ENCODE results near the gene SDK1. TPM values are rescaled to one million over a fixed set of nuclear protein-coding genes. Genes with fewer than 3 reads are reported as not detected.
A peak's percentile ranks its signal among the peaks of the same experiment; 100 is the strongest.
"Not testable (repeated sequence)": the region's sequence is repeated elsewhere in the genome, so short reads cannot be mapped to it uniquely, and the experiment has no call there.

The SDK1 gene
- polyA plus RNA-seq, 1 donor: 3.6 TPM

DNA sequence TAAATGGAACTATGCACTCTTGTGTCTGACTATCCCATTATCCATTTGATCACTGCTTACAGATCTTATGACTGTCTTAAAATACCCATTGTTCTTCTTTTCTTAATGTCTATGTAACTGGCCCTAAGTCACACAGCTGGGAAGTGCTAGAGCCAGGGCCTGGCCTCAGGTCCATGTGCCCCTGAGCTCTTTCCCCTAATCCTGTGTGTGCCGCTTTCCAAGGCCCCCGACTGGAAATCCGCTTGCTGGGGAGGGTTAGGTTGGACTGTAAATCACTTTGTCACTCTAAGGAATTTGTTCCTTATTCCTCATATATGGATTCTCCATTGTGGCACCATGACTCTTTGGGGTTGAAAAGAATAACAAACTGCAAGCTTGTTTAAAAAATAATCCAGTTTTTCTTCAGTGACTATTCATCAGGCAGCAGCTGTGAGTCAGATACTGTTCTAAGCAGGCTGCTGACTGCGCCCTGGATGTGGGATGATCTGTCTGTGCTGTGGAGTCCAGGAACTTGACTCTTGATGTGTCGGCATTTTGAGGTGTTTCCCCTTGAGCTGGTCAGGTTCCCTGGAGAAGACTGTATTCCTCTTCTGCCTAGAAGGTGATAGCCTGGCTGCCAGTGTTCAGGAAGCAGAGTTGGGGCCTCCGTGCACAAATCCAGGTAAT is 236.3 kb downstream of the SDK1 start:
- no peak for DNase-seq

- DNase-seq: no peak
Observed at GRCh38 chr7:3538041-3538440, 237.0 kb downstream of the SDK1 start.

DNA sequence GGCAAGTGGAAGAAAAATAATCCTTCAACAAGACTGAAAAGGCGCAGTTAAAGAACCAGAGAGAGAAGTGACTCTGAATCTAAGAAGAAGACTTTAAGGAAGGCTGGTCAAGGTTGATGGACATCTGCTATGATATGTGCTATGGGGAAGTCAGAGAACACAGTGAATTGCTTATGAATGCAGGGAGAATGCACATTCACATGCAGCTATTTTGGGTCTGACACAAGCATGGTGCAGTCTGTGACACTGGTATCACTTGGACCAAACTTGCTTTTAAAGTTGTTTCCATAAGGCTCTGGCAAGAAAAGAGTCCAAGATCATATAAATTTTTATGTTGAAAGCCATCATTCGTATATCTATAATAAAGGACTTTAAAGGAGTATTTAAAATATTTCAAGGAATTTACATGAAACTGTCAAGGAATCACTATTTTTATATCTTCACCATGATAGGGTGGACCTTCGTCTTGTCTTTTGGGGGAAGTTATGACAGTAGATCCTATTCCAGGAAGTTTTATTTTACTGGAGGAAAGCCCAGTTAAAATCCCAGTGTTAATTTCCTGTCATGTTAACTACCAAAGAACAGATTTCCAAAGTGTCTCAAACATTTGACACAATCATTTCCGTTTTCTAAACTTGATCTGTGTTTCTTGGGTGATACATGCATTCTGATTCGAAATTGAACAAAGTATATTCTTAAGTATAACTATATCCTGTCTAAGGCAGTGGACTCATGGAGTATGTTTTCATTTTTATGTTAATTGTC is 239.6 kb downstream of the SDK1 start:
- DNase-seq: no peak

GRCh38 chr7:3544202-3544601 is 243.2 kb downstream of the SDK1 start:
- no peak for DNase-seq

GRCh38 chr7:3548815-3549214 is 247.8 kb downstream of the SDK1 start:
- DNase-seq: no peak

GRCh38 chr7:3549601-3550000 is 248.5 kb downstream of the SDK1 start:
- DNase-seq: no peak

- no peak for DNase-seq
Observed at GRCh38 chr7:3551536-3551935, 250.5 kb downstream of the SDK1 start.

GRCh38 chr7:3552499-3552898 is 251.4 kb downstream of the SDK1 start:
- no peak for DNase-seq

- no peak for DNase-seq
Observed at GRCh38 chr7:3558400-3558799, 257.3 kb downstream of the SDK1 start.

DNA sequence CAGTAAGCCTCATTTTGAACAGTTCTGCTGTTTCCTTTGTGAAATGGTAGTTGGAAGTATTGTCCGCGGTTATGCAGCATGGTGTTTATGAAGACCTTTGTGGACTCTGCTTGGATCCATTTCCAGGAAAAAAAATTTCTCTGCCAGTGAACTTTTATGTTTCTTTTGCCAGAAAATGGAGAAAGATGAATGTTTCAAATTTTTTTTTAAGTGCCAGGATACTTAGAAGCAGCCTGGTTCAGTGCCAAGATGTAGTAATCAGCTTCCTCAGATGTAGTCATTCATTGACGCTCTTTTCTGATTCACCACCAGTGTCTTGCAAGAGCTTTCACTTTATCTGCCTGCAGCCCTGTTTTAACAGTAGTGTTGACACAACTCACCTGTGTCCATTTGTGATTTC is 258.2 kb downstream of the SDK1 start:
- peak; percentile 28 for DNase-seq

- no peak for DNase-seq
Observed at GRCh38 chr7:3560495-3560894, 259.4 kb downstream of the SDK1 start.

- DNase-seq: no peak
Observed at GRCh38 chr7:3561932-3562331, 260.9 kb downstream of the SDK1 start.

DNA sequence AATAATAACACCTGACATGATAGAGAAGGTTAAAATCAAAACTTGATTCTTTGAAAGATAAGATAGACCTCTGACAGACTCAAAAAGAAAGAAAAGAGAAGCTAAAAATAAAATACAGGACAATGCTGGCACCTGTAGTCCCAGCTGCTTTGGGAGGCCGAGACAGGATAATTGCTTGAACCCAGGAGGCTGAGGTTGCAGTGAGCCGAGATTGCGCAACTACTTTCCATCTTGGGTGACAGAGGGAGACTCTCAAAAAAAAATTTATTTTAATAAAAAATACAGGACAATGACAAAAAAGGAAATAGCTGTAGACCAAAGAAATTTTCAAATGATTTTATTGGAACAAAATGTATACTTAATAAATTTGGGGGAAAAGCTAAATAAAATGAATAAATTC is 263.2 kb downstream of the SDK1 start:
- no peak for DNase-seq

- DNase-seq: no peak
Observed at GRCh38 chr7:3568516-3568915, 267.5 kb downstream of the SDK1 start.

DNA sequence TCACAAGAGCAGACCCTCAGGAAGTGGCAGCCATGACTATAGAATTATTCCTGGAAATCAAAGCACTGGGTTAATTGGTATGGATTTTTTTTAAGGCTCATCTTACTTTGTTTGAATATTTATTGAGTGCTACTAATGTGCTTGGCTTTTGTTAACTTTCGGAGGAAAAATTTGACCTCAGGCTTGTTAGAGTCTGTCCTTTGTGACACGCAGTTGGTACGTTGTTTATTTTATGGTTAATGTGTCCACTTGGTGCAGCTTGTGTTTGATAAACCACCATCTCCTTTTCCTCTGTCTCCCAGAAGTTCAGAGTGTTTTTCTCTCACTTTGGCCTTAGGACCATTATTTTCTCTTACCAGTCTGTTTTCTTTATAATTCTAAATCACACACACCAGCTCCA is 268.6 kb downstream of the SDK1 start:
- no peak for DNase-seq

- no peak for DNase-seq
Observed at GRCh38 chr7:3573151-3573550, 272.1 kb downstream of the SDK1 start.

DNA sequence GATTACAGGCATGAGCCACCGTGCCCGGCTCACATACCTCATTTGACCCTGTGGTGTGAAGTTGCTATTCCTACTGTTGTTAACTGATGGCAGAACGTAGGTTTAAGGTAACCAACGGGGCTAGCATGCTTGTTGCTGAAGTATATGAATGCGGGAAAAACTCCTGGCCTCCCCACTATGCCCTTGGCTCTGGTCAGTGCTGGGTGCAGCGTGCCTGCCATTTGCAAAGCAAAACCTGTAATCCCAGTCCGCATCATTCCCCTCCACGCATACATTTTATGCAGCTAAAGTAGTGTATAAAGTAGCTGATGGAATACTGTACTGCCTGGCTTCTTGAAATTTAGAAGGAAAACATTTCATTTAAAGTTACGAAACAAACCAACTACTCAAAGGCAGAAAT is 273.3 kb downstream of the SDK1 start:
- no peak for DNase-seq

DNA sequence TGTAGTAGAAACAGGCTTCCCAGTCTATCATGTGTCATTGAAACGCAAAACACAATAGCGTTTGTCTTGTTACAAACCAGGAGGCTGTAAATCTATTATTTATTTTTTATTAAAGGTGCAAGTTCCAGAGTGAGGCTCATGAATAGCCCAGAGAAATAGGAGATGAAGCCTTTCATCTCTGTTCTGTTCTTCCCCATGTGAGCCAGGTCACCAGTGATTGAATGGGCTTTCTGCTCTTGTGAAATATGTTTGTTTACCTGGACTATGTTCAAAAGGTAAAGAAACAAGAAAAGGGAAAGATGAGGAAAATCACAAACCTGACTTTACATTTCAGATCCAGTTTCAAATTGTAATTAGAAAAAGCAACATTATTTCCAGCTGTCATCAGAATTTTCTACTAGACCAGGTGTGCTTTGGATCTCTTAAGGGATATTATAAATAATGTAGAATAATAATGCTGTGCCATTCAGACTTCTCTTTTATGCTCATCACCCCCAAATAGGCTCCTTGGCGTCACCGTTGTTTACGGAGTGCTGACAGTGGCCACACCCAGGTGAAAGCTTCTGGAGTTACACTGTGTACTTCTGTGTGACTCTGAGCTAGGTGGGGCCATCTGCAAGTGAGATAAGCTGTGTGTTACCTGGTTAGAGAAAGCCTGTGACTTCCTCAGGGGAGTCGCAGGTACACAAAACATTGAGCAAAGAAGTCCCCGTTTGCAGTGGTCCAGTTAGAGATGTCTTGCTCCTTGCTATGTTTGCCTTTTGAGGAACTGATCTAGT is 274.9 kb downstream of the SDK1 start:
- no peak for DNase-seq

DNA sequence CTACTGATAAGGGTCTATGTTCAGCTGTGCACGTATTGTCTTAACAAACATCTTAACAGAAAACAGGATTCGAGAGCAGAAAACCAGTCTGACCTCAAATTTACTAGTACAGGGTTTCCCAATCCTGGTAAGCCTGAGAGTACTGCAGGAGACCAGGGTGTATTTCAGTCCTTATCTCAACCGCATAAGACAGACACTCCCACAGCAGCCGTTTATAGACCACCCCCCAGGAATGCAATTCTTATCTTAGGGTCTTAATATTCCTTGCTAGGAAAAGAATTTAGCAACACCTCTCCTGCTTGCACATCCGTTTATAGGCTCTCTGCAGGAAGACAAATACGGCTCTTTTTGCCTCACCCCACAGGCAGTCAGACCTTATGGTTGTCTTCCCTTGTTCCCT is 277.3 kb downstream of the SDK1 start:
- DNase-seq: no peak

DNA sequence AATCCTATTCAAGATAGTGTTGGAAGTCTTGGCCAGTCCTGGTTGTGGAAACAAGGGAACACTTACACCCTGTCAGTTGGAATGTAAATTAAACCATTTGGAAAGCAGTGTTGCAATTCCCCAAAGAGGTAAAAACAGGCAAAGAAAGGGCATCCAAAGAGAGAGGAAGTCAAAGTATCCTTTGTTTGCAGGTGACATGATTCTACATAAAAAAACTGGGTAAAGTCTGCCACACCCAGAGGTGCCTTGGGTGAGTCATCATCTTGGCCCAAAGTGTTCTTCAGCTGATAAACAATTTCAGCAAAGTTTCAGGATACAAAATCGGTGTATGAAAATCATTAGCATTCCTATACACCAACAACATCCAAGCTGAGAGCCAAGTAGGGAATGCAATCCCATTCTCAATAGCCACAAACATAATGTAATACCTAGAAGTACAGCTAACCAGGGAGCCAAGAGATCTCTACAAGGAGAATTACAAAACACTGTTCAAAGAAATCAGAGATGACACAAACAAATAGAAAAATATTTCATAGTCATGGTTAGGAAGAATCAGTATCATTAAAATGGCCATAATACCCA is 278.7 kb downstream of the SDK1 start:
- no peak for DNase-seq

DNA sequence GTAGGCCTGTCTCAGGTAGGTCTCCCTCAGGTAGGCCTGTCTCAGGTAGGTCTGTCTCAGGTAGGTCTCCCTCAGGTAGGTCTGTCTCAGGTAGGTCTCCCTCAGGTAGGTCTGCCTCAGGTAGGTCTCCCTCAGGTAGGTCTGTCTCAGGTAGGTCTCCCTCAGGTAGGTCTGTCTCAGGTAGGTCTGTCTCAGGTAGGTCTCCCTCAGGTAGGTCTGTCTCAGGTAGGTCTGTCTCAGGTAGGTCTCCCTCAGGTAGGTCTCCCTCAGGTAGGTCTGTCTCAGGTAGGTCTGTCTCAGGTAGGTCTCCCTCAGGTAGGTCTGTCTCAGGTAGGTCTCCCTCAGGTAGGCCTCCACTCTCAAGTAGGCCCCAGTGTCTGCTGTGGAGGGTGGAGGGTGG is 281.1 kb downstream of the SDK1 start:
- DNase-seq: not testable (repeated sequence)

GRCh38 chr7:3585826-3586225 is 284.8 kb downstream of the SDK1 start:
- no peak for DNase-seq

GRCh38 chr7:3588341-3588740 is 287.3 kb downstream of the SDK1 start:
- DNase-seq: no peak

All from hindlimb muscle (tissue), 1 donor.